ENCODE measurements around the gene RO60.
"Not testable (repeated sequence)": the region's sequence is repeated elsewhere in the genome, so short reads cannot be mapped to it uniquely, and the experiment has no call there.

RO60 gene

GRCh38 chr1:193040011-193040410, 19.4 kb upstream of the RO60 start:
- Histone ChIP-seq H3K9me2 (replicated peaks; ENCODE audit: insufficient read depth, low read length) (no peaks in the 10 kb centered on the region), H3K9me3 (replicated peaks; ENCODE audit: insufficient read depth, low read length) (no peaks in the 10 kb centered on the region), H3K27ac (ENCODE audit: low read length) (no peak overlapping the region), H3F3A (ENCODE audit: insufficient read depth, low read length) (no peaks in the 10 kb centered on the region), H3K4me1 (ENCODE audit: low read length) (no peaks in the 10 kb centered on the region), H4K20me1 (ENCODE audit: insufficient read depth, low read length) (no peaks in the 10 kb centered on the region), H3K4me2 (ENCODE audit: low read depth, low read length) (no peak overlapping the region), H3K36me3 (replicated peaks; ENCODE audit: insufficient read depth, low read length) (no peaks in the 10 kb centered on the region), H3K79me2 (ENCODE audit: low read length) (peaks cover 66% of the 10 kb centered on the region), H3K9ac (ENCODE audit: low read length) (no peak overlapping the region), H3K4me3 (ENCODE audit: low read length) (no peak overlapping the region), H3K27me3 (replicated peaks; ENCODE audit: insufficient read depth, low read length) (no peaks in the 10 kb centered on the region), H2AFZ (ENCODE audit: low read length) (no peak overlapping the region)
- no peak for DNase-seq
- TF ChIP-seq EZH2phosphoT487 (IDR thresholded peaks at IDR 0.05; ENCODE audit: low read length), result no peak
- TF ChIP-seq CTCF (IDR thresholded peaks at IDR 0.05; ENCODE audit: low read length), result no peak
- no peak for TF ChIP-seq EZH2 (optimal IDR thresholded peaks at IDR 0.05; ENCODE audit: low read depth, low read length)

GRCh38 chr1:193042766-193043691, 16.4 kb upstream of the RO60 start:
- H3K9me2 ChIP-seq (replicated peaks; ENCODE audit: insufficient read depth, low read length), result no peaks in the 10 kb centered on the region
- H3K4me1 ChIP-seq (ENCODE audit: low read length), result no peaks in the 10 kb centered on the region
- peaks cover 5% of the 10 kb centered on the region; the same call in 1 of the 2 replicates for H3K36me3 ChIP-seq (replicated peaks; ENCODE audit: insufficient read depth, low read length)
- no peaks in the 10 kb centered on the region for H3K27me3 ChIP-seq (replicated peaks; ENCODE audit: insufficient read depth, low read length)
- no peak overlapping the region for H3K9ac ChIP-seq (ENCODE audit: low read length)
- H3K79me2 ChIP-seq (ENCODE audit: low read length), result peaks cover 47% of the 10 kb centered on the region
- no peaks in the 10 kb centered on the region for H3F3A ChIP-seq (ENCODE audit: insufficient read depth, low read length)
- no peak for DNase-seq
- no peaks in the 10 kb centered on the region for H4K20me1 ChIP-seq (ENCODE audit: insufficient read depth, low read length)
- H3K27ac ChIP-seq (ENCODE audit: low read length), result no peak overlapping the region
- TF ChIP-seq EZH2 (optimal IDR thresholded peaks at IDR 0.05; ENCODE audit: low read depth, low read length) (no peak), EZH2phosphoT487 (IDR thresholded peaks at IDR 0.05; ENCODE audit: low read length) (no peak), CTCF (IDR thresholded peaks at IDR 0.05; ENCODE audit: low read length) (no peak)
- no peak overlapping the region for H3K4me2 ChIP-seq (ENCODE audit: low read depth, low read length)
- no peak overlapping the region for H2AFZ ChIP-seq (ENCODE audit: low read length)
- no peaks in the 10 kb centered on the region for H3K9me3 ChIP-seq (replicated peaks; ENCODE audit: insufficient read depth, low read length)
- no peak overlapping the region for H3K4me3 ChIP-seq (ENCODE audit: low read length)

- not testable (repeated sequence) for H3K4me2 ChIP-seq (ENCODE audit: low read depth, low read length); H3F3A ChIP-seq (ENCODE audit: insufficient read depth, low read length); H3K9ac ChIP-seq (ENCODE audit: low read length); DNase-seq; H3K9me3 ChIP-seq (replicated peaks; ENCODE audit: insufficient read depth, low read length); H3K9me2 ChIP-seq (replicated peaks; ENCODE audit: insufficient read depth, low read length); H3K4me1 ChIP-seq (ENCODE audit: low read length); H2AFZ ChIP-seq (ENCODE audit: low read length); H3K27me3 ChIP-seq (replicated peaks; ENCODE audit: insufficient read depth, low read length); H3K27ac ChIP-seq (ENCODE audit: low read length); H3K4me3 ChIP-seq (ENCODE audit: low read length); H4K20me1 ChIP-seq (ENCODE audit: insufficient read depth, low read length)
- Histone ChIP-seq H3K79me2 (ENCODE audit: low read length) (peaks cover 46% of the 10 kb centered on the region), H3K36me3 (replicated peaks; ENCODE audit: insufficient read depth, low read length) (peaks cover 12% of the 10 kb centered on the region; the same call in 1 of the 2 replicates)
Observed at GRCh38 chr1:193048913-193049312, 10.5 kb upstream of the RO60 start.

GRCh38 chr1:193054169-193054675, 5.2 kb upstream of the RO60 start:
- peaks cover 6% of the 10 kb centered on the region; the same call in 1 of the 2 replicates for H3K36me3 ChIP-seq (replicated peaks; ENCODE audit: insufficient read depth, low read length)
- no peak overlapping the region for H2AFZ ChIP-seq (ENCODE audit: low read length)
- H3K27me3 ChIP-seq (replicated peaks; ENCODE audit: insufficient read depth, low read length), result no peaks in the 10 kb centered on the region
- TF ChIP-seq EZH2 (optimal IDR thresholded peaks at IDR 0.05; ENCODE audit: low read depth, low read length), result no peak
- no peak for TF ChIP-seq EZH2phosphoT487 (IDR thresholded peaks at IDR 0.05; ENCODE audit: low read length)
- no peak for TF ChIP-seq CTCF (IDR thresholded peaks at IDR 0.05; ENCODE audit: low read length)
- no peak overlapping the region for H3K4me3 ChIP-seq (ENCODE audit: low read length)
- no peaks in the 10 kb centered on the region for H3K9me3 ChIP-seq (replicated peaks; ENCODE audit: insufficient read depth, low read length)
- no peak overlapping the region for H3K4me2 ChIP-seq (ENCODE audit: low read depth, low read length)
- H3K4me1 ChIP-seq (ENCODE audit: low read length), result peaks cover 7% of the 10 kb centered on the region; the same call in 1 of the 2 replicates
- no peak overlapping the region for H3K9ac ChIP-seq (ENCODE audit: low read length)
- no peaks in the 10 kb centered on the region for H3K9me2 ChIP-seq (replicated peaks; ENCODE audit: insufficient read depth, low read length)
- peaks cover 11% of the 10 kb centered on the region for H3F3A ChIP-seq (ENCODE audit: insufficient read depth, low read length)
- no peak overlapping the region for H3K27ac ChIP-seq (ENCODE audit: low read length)
- H4K20me1 ChIP-seq (ENCODE audit: insufficient read depth, low read length), result no peaks in the 10 kb centered on the region
- peaks cover 83% of the 10 kb centered on the region for H3K79me2 ChIP-seq (ENCODE audit: low read length)
- no peak for DNase-seq

Measured in MM.1S (cell line).